H9 (cell line): ENCODE measurements around the gene IL15. TPM values are rescaled to one million over a fixed set of nuclear protein-coding genes. Genes with fewer than 3 reads are reported as not detected.

Experiments used
- DNase-seq: peaks from one replicate; pipeline ENCODE4 v3.0.0-alpha.2; 2017
- H2AFZ ChIP-seq: one replicate; pipeline ENCODE4 v1.6.1; 2013; ENCODE audit warnings: mild to moderate bottlenecking, low read length, control low read depth, moderate library complexity
- H2AK5ac ChIP-seq: 2 replicates; pipeline ENCODE4 v1.6.1; 2013; ENCODE audit warnings: low read length, control low read depth, mixed read lengths; ENCODE audit not compliant: insufficient read length
- H2BK120ac ChIP-seq: one replicate; pipeline ENCODE4 v1.6.1; 2013; ENCODE audit warnings: low read depth, mild to moderate bottlenecking, low read length, control low read depth, inconsistent platforms; ENCODE audit not compliant: poor library complexity, severe bottlenecking
- H2BK12ac ChIP-seq: 2 replicates; pipeline ENCODE4 v1.6.1; 2013; ENCODE audit warnings: low read length, control low read depth, mixed read lengths, low read depth; ENCODE audit not compliant: insufficient read length
- H2BK15ac ChIP-seq: 2 replicates; pipeline ENCODE4 v1.6.1; 2013; ENCODE audit warnings: low read depth, low read length, control low read depth
- H2BK20ac ChIP-seq: one replicate; pipeline ENCODE4 v1.6.1; 2013; ENCODE audit warnings: low read depth, mild to moderate bottlenecking, low read length, control low read depth, inconsistent platforms; ENCODE audit not compliant: poor library complexity, severe bottlenecking
- H2BK5ac ChIP-seq: 2 replicates; pipeline ENCODE4 v1.6.1; 2013; ENCODE audit warnings: low read length, control low read depth, mixed read lengths; ENCODE audit not compliant: insufficient read length
- H3K14ac ChIP-seq: 2 replicates; pipeline ENCODE4 v1.6.1; 2013; ENCODE audit warnings: low read length, control low read depth; ENCODE audit not compliant: insufficient read depth
- H3K18ac ChIP-seq: 2 replicates; pipeline ENCODE4 v1.6.1; 2013; ENCODE audit warnings: low read depth, mild to moderate bottlenecking, mixed read lengths, low read length, control low read depth; ENCODE audit not compliant: insufficient read length
- H3K23ac ChIP-seq: 2 replicates; pipeline ENCODE4 v1.6.1; 2013; ENCODE audit warnings: low read length, control low read depth, mixed read lengths, low read depth; ENCODE audit not compliant: insufficient read length
- H3K23me2 ChIP-seq: 2 replicates; pipeline ENCODE4 v1.6.1; 2013; ENCODE audit warnings: low read depth, mild to moderate bottlenecking, mixed read lengths, low read length, control low read depth; ENCODE audit not compliant: insufficient read length, poor library complexity, severe bottlenecking
- H3K27ac ChIP-seq: 2 replicates; pipeline ENCODE4 v1.5.1; 2013; ENCODE audit warnings: low read length, control low read depth, mixed read lengths, low read depth; ENCODE audit not compliant: insufficient read length
- H3K27me3 ChIP-seq: 2 replicates; pipeline ENCODE4 v1.6.1; 2013; ENCODE audit warnings: low read length, control low read depth, inconsistent platforms; ENCODE audit not compliant: insufficient read depth
- H3K4ac ChIP-seq: 2 replicates; pipeline ENCODE4 v1.6.1; 2013; ENCODE audit warnings: low read depth, mild to moderate bottlenecking, control low read depth, inconsistent platforms, low read length, moderate library complexity
- H3K4me1 ChIP-seq: 2 replicates; pipeline ENCODE4 v1.6.1; 2013; ENCODE audit warnings: low read length, control low read depth, inconsistent platforms; ENCODE audit not compliant: insufficient read depth
- H3K4me2 ChIP-seq: 2 replicates; pipeline ENCODE4 v1.6.1; 2013; ENCODE audit warnings: low read length, control low read depth, mixed read lengths; ENCODE audit not compliant: insufficient read length, insufficient read depth
- H3K56ac ChIP-seq: 2 replicates; pipeline ENCODE4 v1.6.1; 2013; ENCODE audit warnings: low read depth, mild to moderate bottlenecking, mixed read lengths, low read length, control low read depth; ENCODE audit not compliant: insufficient read length
- H3K79me1 ChIP-seq: 2 replicates; pipeline ENCODE4 v1.6.1; 2013; ENCODE audit warnings: low read depth, mild to moderate bottlenecking, moderate library complexity, low read length, control low read depth, inconsistent platforms; ENCODE audit not compliant: insufficient read depth, poor library complexity, severe bottlenecking
- H3K79me2 ChIP-seq: 2 replicates; pipeline ENCODE4 v1.6.1; 2013; ENCODE audit warnings: low read length, control low read depth, inconsistent platforms; ENCODE audit not compliant: insufficient read depth
- H3K9ac ChIP-seq: 2 replicates; pipeline ENCODE4 v1.6.1; 2013; ENCODE audit warnings: low read length, control low read depth, mixed read lengths; ENCODE audit not compliant: insufficient read length; ENCODE audit errors: extremely low read depth
- H3K9me3 ChIP-seq: one replicate; pipeline ENCODE4 v1.6.1; 2013; ENCODE audit warnings: low read depth, low read length, inconsistent platforms; ENCODE audit not compliant: control insufficient read depth
- H3T11ph ChIP-seq: one replicate; pipeline ENCODE4 v1.6.1; 2013; ENCODE audit warnings: mild to moderate bottlenecking, low read length, control low read depth, inconsistent platforms
- H4K20me1 ChIP-seq: one replicate; pipeline ENCODE4 v1.6.1; 2013; ENCODE audit not compliant: control insufficient read depth, insufficient read length, insufficient read depth
- H4K5ac ChIP-seq: 2 replicates; pipeline ENCODE4 v1.6.1; 2013; ENCODE audit warnings: low read depth, mild to moderate bottlenecking, mixed read lengths, low read length, control low read depth; ENCODE audit not compliant: insufficient read length
- H4K8ac ChIP-seq: replicated peaks from 2 replicates; pipeline ENCODE4 v1.6.1; 2013; ENCODE audit warnings: low read length, control low read depth, mixed read lengths, low read depth; ENCODE audit not compliant: insufficient read length
- H4K91ac ChIP-seq: 2 replicates; pipeline ENCODE4 v1.6.1; 2013; ENCODE audit warnings: low read depth, mild to moderate bottlenecking, moderate library complexity, mixed read lengths, low read length, control low read depth; ENCODE audit not compliant: insufficient read length
- H3K27ac Mint-ChIP-seq, 3 experiments: 2 replicates in 2 of 3; 3 replicates in 1 of 3; pipeline ENCODE4 v1.8.0; 2020 to 2021; ENCODE audit warnings: mixed read lengths in 3 of 3, mild to moderate bottlenecking in 1 of 3, moderate library complexity in 1 of 3
- H3K27me3 Mint-ChIP-seq: 2 replicates; pipeline ENCODE4 v1.8.0; 2021; ENCODE audit warnings: low read depth, mild to moderate bottlenecking, moderate library complexity, mixed read lengths
- H3K36me3 Mint-ChIP-seq, 3 experiments: 2 replicates in 2 of 3; 3 replicates in 1 of 3; pipeline ENCODE4 v1.8.0; 2020 to 2021; ENCODE audit warnings: low read depth in 3 of 3, mixed read lengths in 3 of 3; ENCODE audit not compliant: insufficient read depth in 1 of 3
- H3K4me1 Mint-ChIP-seq, 2 experiments: 2 replicates each; pipeline ENCODE4 v1.8.0; 2020; ENCODE audit warnings: mixed read lengths in 2 of 2
- H3K4me3 Mint-ChIP-seq, 2 experiments: 2 replicates in 1 of 2; 3 replicates in 1 of 2; pipeline ENCODE4 v1.8.0; 2020 to 2021; ENCODE audit warnings: mild to moderate bottlenecking in 2 of 2, mixed read lengths in 2 of 2, moderate library complexity in 1 of 2
- H3K9me3 Mint-ChIP-seq, 2 experiments: 2 replicates in 1 of 2; 3 replicates in 1 of 2; pipeline ENCODE4 v1.8.0; 2020; ENCODE audit warnings: mild to moderate bottlenecking in 2 of 2, mixed read lengths in 2 of 2, moderate library complexity in 1 of 2
- total RNA-seq: library from RNA; stranded (reverse); gene quantifications from 2 replicates; pipeline ENCODE4 v1.2.1, GENCODE V29; 2021
- TF ChIP-seq, protein P1 (sequence below): fragments of 200-600 bp; sonication (generic); conservative IDR thresholded peaks from 3 replicates; pipeline ENCODE4 v1.8.0; 2021; ENCODE audit warnings: antibody characterized with exemption, mild to moderate bottlenecking

The IL15 gene
- total RNA-seq, 1 experiment from 2014 or later: 0.61 TPM

DNA sequence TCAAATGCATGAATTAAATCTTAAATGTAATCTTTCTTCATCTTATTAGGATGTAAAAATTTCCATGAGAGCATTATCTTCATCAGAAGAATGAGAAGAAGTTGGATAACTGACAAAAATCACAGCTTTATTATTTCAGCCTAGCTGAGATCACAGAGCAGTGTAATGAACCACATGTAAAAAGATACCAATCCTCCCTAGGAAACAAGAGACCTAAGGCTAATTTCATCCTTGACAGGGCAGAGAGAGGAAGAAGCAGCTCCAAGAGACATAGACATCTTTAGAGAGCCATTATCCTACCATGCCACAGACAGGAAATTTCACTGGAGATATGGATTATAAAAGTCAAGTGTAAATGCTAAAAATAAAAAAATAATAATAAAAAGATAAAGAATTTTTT, 40.9 kb upstream of the IL15 start:
- H3K4me3 Mint-ChIP-seq: no peak overlapping the region
- no peak overlapping the region for H2AK5ac ChIP-seq
- H3K79me1 ChIP-seq: no peaks in the 10 kb centered on the region
- no peak overlapping the region for H3K9ac ChIP-seq
- H4K20me1 ChIP-seq: no peaks in the 10 kb centered on the region
- TF ChIP-seq, protein P1, sequence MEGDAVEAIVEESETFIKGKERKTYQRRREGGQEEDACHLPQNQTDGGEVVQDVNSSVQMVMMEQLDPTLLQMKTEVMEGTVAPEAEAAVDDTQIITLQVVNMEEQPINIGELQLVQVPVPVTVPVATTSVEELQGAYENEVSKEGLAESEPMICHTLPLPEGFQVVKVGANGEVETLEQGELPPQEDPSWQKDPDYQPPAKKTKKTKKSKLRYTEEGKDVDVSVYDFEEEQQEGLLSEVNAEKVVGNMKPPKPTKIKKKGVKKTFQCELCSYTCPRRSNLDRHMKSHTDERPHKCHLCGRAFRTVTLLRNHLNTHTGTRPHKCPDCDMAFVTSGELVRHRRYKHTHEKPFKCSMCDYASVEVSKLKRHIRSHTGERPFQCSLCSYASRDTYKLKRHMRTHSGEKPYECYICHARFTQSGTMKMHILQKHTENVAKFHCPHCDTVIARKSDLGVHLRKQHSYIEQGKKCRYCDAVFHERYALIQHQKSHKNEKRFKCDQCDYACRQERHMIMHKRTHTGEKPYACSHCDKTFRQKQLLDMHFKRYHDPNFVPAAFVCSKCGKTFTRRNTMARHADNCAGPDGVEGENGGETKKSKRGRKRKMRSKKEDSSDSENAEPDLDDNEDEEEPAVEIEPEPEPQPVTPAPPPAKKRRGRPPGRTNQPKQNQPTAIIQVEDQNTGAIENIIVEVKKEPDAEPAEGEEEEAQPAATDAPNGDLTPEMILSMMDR: no peak
- H3K4ac ChIP-seq: no peak overlapping the region
- H3T11ph ChIP-seq: no peak overlapping the region
- no peaks in the 10 kb centered on the region for H3K23me2 ChIP-seq
- no peak overlapping the region for H3K23ac ChIP-seq
- H3K9me3 ChIP-seq: no peaks in the 10 kb centered on the region
- no peak overlapping the region for H3K56ac ChIP-seq
- H2BK120ac ChIP-seq: no peak overlapping the region
- no peaks in the 10 kb centered on the region for H3K79me2 ChIP-seq
- no peak overlapping the region for H3K27ac ChIP-seq
- no peak overlapping the region for H4K5ac ChIP-seq
- no peak overlapping the region for H2BK12ac ChIP-seq
- no peaks in the 10 kb centered on the region for H3K4me1 Mint-ChIP-seq
- no peak overlapping the region for H2BK5ac ChIP-seq
- no peak for DNase-seq
- H3K27me3 ChIP-seq: no peaks in the 10 kb centered on the region
- H3K4me1 ChIP-seq: no peaks in the 10 kb centered on the region
- H3K27ac Mint-ChIP-seq: no peak overlapping the region
- H3K36me3 Mint-ChIP-seq: no peaks in the 10 kb centered on the region
- H2AFZ ChIP-seq: no peak overlapping the region
- H2BK15ac ChIP-seq: no peak overlapping the region
- no peak overlapping the region for H3K4me2 ChIP-seq
- H2BK20ac ChIP-seq: no peak overlapping the region
- no peak overlapping the region for H3K14ac ChIP-seq
- no peak overlapping the region for H4K91ac ChIP-seq
- no peak overlapping the region for H3K18ac ChIP-seq
- no peaks in the 10 kb centered on the region; a peak in 1 of 5 replicates for H3K9me3 Mint-ChIP-seq
- no peaks in the 10 kb centered on the region for H3K27me3 Mint-ChIP-seq
- no peak overlapping the region for H4K8ac ChIP-seq
